Measurements from ENCODE around the gene MTA2.
"Not testable (repeated sequence)": the region's sequence is repeated elsewhere in the genome, so short reads cannot be mapped to it uniquely, and the experiment has no call there.

MTA2 gene

DNA sequence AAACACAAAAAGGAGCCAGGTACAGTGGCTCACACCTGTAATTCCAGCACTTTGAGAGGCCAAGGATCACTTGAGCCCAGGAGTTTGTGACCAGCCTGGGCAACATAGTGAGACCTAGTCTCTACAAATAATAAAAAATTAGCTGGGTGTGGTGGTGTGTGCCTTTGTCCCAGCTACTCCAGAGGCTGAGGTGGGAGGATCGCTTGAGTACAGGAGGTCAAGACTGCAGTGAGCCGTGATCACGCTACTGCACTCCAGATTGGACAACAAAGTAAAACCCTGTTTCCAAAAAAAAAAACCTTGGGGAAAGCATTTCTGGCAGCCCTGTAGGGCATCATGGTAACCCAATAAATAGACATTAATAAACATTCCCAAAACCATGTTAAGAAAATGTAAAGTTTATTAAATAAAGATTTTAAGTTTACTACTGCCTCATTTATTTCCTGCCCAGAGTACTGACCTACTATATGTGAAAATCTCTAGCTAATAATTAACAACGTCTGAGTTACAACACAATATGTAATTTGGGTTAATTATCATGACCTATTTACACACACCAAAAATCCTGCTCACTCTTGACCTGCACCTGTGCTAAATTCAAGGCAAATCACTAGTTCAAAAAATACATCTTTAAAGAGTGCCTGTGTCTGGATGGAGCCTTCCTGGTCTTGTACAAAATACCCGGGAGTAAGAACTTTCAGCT lies 36.4 kb downstream of the MTA2 start:
- DNase-seq = no peak

DNA sequence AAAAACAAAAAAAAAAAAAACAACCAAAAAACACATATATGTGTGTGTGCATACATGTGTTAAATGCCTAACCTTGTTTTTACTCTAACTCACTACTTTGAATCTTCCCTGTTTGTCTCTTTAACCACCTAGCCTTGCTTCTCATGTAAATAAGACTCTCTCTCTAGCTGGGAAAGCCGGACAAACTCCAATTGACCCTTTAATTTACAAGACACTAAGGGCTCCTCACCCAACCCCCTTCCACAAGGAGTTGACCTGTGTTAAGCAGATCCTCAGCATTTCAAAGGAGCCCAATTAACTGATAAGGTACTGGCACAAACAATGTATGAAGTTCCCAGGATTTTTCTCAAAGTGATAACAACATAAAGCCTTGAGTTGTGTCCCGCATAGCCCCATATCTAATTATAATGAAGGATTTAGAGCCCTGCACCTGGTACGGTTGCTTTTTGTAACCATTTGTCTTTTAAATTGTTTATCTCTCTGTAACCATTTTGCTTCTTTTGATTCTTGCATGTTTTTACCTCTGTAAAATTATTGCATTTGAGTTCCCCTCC lies 39.9 kb downstream of the MTA2 start:
- not testable (repeated sequence) for DNase-seq

DNA sequence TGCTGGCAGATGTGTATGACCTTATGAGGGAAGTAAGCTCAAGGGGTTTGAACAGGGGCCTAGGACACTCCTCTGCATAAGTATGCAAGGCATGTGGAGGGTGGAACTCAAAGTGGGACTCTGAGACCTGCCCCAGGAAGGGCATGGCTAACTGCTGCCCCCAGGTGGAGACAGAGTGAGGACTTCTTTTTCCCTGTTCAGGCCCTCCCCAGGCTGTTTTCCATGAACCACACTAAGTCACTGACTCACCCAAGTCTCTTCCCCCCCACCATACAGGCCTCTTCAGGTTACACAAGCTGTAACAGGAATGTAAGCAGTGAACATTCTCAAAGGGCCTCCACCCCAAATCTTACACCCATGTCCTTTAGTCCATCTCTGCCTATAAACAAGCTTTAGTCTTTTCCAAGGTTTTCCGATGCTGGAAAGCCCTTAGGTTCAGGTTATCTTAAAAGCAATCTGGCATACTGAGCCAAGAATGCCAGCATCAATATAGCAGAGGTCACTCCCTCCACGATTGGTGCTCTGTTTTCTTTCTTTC lies 41.0 kb downstream of the MTA2 start:
- DNase-seq = peak; percentile 92

DNA sequence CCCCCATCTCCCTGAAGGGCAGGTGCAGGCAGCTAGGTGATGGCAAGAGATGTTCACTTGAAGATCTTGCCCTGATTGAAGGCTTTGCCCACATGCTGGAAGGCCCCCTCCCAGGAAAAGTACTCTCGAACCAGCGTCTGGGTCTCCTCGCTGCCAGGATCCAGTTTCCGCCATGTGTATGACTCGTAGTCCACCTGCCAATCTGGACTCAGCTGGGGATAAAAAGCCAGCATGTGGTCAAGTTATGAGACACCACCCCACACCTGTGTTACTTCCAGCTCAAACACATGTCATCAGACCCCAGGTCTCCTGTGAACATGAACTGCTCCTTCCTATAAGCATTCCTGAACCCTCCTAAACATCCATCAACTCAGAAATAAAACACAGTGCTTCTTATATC lies 42.0 kb downstream of the MTA2 start:
- not testable (repeated sequence) for DNase-seq

DNA sequence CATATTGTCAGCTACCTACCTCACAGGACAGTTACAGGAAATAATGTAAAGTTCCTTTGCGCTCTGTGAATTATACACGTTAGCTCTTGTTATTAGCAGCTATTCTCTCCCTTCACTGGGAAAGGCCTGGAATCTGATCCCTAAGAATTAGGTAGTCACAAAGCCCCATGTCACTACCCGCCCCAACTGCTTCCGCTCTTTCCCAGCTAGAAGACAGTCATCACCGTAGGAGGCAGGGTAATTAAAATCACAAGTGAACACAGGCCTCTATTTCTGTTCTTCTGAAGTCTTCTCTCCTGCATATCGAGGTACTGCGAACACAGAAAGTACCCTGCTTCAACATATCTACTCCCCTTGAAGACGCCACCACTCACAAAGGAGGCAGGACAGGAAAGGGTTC lies 42.5 kb downstream of the MTA2 start:
- no peak for DNase-seq

DNA sequence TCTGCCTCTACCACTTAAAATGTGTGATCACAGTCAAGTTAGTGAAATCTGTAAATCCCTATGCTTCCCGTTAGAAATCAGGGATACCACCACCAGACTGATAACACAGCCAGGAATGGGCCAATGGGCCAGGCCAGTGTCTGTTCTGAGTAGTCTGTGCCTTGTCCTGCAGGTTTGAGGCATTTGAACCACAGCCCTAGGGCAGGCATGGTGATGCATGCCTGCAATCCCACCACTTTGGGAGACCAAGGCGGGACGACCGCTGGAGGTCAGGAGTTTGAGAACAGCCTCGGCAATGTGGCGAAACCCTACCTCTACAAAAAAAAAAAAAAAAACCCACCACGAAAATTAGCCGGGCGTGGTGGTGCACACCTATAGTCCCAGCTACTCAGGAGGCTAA lies 43.0 kb downstream of the MTA2 start:
- no peak for DNase-seq

DNA sequence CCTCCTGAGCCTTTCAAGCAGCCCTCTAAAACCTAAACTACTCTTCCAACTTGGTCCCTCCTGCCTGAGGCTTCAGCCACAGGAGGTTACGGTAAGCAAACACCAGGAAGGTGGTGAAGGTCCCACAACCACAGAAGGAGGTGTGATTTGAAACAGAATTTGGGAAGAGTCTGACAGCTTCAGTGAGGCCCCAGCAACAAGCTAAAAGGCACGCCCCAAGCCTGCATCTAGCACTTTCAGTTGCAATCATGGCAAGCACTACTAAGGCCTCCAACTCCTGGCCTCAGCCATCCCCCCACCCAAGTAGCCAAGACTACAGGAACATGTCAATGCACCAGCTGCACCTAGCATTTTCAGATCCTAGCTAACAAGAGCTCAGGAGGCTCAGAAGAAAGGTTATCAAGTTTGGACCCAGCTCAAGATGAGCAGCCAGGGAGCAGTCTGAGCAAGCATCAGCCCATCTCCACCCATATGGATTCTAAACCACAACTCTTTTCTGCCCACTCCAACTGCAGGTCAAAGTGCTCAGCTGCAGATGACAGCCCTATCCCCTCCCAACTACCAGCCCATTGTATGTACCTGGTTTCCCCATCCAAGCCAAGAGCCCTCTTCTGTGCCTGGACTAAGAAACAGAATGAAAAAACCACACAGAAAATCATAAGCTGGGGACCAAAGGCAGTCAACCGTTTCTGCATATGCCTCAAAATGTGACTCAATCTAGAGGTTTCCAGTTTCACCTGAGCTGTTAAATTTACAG lies 44.6 kb downstream of the MTA2 start:
- DNase-seq = peak; percentile 77

DNA sequence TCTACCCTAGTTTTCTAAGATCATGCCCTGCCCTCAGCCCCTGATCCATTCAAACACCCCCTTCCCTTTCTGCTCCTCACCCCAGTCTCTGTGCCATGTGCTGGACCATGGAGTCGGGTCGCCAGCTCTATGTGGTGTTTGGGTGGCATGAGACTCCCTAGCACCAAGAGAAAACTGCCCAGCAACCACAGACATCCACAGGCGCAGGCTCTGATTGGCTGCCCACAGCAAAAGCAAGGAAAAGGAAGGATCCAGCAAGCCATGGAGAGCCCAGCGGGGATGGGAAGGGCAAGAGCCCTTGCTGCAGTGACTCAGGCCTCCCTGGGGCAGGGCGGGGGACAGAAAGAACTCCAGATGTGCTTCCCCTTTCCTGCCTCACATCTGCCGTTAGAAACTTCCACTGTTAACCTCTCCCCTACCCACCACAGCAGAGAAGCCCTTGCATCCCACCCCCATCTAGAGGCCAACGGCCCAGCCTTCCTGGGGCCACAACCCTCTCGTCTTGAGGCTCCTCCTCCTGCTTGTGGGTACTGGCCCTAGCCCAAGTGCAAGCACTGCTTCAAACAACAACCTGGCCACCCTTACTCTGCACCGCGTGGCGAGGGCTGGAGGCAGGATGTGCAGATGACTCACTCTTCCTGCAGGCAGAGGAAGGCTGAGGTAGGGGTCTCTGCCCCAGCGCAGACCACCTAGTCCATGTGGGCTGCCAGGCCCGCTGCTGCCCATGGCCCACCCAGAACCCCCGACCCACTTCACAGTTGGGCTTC lies 45.4 kb downstream of the MTA2 start:
- DNase-seq = peak; percentile 91

DNA sequence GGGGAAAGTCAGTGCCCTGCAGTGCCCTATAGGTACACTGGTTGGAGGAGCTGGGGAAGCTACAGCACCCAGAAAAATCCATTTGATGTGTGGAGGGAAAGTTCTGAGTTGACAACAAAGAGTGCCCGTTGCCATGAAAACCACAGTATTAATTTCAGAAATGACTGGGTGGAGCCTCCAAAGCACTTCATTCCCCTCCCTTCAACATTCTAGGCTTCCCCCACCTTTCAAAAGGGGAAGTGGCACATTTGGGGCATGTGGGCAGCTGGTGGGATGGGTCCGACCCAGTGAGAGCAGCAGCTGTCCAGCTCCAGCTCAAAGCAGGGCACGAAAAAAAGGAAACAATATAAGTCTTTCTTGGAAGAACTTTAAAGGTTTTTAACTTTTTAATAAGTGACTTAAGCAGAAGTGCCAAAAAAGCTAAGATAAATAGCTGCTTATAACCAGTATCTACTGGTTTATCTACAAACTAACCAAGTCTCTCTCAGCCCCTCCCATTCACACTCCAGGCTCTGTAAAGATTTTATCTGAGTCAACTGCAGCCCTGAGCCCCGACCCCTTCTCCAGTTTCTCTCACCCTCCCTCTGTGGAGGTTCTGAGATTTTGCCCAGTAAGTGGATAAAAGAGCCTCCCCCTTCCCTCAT lies 46.1 kb downstream of the MTA2 start:
- DNase-seq = peak; percentile 87

DNA sequence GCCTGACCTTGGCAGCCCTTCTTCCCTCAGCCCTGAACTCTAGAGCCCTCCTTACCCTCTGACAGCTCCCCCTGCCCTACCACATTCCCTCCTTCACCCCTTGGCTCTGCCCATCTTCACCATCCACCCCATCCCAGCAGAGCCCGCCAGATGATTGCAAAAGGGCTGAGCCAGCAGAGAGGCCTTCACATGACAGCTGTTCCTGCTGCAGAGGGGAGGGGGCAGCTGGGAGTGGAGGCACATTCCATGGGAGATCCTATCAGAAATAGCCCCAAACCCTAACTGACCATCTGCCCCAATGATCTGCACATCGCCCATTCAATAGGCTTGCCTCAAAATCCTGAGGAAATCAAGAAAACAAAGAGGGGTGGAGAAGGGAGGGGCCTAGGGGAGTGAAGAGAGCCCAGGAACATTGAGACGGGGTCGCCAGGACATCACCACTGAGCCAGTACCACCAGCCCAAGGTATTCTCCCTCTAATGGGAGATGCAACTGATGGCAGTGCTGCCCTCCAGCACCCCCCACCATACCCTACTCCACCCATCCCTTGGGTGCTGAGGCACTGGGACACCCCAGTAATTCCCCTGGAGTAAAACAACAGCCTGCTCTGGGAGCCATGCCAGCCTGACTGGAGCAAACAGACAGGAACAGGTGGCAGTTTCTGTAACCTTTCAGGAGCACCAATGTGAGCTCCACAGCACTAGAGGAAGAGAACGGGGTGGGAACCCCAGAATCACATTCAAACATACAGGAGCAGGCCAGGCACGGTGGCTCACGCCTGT lies 47.1 kb downstream of the MTA2 start:
- peak; percentile 66 for DNase-seq

DNA sequence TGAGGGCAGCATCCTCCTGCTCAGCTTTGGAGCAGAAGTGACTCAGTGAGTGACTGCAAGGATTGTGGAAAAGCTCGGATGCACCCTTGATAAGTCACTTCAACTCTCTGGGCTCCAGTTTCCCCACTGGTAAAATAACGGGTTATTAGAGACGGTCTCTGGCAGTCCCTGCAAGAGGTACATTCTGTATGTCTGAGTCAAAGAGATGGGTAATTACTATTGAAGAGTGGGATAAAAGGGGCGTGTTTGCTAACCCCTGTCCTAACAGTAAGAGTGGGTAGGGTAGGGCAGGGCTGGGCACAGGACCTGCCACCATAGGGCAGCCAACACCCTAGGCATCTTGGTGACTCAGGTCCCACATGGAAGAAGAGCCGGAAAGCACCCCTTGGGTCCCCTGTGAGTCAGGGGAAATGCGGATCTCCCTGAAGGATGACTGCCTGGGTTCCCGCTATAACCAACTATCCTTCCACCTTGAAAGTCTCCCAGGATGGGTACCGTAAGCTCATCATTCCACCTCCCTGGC lies 47.8 kb downstream of the MTA2 start:
- peak; percentile 67 for DNase-seq

DNA sequence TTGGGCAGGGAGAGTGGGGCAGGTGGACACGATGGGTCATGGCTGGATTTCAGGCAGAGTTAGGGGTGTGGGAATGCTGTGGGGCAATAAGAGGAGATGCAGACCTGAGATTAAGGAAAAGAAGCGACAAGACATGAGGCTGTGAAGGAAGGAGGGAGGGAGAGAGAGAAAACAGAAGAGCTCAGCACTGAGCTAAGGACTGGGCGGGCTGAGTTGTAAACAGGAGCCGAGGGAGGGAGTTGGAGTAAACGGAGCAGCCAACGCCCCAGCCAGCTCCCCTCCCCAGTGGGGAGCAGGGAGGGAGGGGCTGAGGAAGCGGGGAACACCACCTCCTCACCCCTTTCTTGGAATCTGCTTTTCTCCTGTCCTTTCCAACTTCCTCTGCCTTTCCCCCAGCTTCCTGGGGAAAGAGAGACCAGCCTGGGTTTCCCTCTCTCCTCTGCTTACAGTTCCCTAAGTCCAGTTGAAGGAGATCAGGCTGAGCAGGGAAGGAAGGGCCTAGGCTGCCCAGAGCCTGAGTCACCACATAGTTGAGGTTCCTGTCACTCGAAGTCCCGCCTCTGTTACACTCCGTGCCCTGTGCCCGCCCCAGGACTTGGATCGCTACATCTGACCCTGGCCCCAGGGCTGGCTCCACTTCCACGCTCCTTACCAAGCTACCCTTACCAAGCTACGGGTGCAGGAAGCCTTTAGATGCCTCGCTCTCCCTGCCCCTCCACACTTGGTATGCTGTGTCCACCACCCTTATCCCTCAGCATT lies 48.4 kb downstream of the MTA2 start:
- peak; percentile 83 for DNase-seq

DNA sequence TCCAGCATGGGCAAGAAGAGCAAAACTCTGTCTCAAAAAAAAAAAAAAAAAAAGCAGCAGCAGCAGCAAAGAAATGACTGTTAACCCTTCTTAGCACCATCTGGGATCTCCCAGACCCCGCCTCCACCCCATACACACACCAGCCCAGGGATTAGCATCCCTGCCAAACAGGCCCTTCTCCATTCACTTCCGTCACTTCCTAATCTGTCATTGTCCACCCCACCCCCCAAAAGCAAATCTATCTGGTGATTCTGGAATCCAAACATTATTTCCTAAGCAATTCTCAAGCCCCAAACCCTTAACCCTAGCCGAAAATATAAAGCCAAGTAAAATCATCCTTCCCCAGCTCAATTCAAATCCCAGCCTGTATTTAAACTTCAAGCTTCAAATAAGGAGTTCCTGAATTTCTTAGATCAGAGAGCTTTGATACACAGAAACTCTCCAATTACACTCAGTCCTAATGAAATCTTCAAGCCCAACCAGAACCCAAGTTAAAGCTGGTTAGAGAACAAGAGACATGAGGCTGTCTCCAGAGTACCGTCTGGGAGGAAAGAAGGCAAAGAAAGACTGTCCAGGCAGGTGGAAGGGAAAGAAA lies 49.1 kb downstream of the MTA2 start:
- DNase-seq = no peak

DNA sequence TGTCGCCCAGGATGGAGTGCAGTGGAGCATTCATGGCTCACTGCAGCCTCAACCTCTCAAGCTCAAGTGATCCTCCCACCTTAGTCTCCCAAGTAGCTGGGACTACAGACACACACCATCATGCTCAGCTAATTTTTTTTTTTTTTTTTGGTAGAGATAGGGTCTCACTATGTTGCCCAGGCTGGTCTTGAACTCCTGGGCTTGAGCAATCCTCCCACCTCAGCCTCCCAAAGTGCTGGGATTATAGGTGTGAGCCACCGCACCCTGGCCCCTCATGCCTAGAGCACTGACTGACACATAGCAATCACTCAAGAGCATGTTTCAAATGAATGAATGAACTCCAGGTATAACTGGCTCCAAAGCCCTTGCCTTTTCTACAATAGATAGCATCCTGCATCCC lies 51.2 kb downstream of the MTA2 start:
- not testable (repeated sequence) for DNase-seq

DNA sequence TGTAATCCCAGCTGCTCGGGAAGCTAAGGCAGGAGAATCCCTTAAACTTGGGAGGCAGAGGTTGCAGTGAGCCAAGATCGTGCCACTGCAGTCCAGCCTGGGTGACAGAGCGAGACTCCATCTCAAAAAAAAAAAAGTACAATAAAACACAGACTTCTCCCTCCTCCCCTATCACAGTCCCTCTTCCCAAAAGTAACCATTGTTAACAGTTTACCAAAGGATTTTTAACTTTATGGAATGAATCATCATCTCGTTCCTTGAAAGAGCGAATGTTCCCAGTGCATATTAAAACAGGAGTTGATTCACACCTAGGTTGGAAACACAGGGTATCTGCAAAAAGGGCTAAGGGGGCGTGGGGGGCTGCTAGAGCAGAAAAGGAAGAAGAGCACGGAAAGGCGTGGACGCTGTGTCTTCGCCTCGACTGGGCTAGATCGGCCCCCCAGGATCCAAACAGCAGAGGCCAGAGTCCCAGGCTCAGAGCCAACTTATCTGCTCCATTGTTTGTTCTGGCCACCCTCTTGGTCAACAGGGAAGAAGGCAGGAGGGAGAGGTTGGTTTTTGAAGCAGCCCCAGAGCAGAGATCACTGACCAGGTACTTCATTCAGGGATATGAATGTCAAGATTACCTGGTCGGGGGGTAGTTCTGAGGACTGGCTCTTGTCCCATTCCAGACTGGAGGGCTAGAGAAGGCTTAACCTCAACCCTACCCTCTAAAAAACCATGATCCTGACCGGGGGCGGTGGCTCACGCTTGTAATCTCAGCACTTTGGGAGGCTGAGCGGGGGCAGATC lies 52.9 kb downstream of the MTA2 start:
- DNase-seq = no peak

DNA sequence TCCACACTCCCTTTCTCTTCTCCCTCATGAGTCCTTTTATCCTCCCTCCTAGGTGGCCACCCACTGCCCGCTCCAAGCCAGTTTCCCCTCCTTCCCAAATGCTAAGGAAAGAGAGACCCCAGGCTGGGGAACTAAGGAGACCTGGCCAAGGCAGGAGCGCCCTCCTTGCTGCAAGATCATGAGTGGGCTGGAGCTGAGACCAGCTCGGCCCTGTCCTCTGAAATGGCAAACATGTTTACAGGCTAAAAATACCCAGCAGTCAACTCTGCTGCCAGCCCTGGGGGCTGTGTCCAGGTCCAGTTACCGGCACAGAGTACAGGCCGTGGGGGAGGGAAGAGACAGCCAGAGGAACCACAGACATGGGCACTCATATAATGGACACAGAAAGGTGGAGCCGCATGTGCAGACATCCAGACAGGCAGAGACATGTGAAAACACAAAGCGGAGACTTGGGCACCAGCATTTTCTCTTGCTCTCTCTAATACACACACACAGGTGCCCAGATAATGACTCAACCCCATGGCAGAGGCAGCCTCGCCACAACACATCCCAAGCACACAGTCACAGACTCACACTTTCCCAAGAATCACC lies 53.9 kb downstream of the MTA2 start:
- no peak for DNase-seq

DNA sequence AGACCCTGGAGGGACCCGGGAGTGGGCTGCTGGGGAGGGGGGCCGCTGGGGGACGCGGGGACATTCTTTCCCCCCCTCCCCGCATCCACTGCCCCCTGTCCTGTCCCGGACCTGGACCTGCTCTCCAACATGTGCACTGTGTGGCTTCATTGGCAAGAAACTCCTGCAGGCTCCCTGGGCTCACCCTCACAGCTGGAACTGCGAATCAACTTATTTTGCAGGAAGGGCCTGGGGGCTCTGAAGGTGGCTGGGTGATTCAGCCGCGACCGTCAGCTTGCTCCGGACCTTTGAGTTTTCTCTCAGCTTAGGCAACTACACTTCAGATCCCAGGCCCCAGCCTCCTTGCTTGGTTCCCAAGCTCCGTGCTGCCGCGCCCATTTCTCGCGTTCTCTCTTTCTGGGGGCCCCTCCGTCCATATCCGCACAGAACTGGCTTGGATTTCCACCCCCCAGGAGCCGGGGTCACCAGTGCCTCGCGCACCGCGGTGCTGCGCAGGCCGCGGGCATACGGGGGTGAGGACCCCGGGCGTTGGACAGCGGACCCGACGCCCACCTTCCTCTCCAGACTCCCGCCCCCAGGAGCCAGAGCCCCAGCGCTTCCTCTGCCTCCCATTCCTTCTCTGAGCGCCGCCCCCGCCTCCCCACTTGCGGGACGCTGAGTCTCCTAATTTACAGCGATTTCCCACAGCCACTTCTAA lies 54.6 kb downstream of the MTA2 start:
- no peak for DNase-seq

DNA sequence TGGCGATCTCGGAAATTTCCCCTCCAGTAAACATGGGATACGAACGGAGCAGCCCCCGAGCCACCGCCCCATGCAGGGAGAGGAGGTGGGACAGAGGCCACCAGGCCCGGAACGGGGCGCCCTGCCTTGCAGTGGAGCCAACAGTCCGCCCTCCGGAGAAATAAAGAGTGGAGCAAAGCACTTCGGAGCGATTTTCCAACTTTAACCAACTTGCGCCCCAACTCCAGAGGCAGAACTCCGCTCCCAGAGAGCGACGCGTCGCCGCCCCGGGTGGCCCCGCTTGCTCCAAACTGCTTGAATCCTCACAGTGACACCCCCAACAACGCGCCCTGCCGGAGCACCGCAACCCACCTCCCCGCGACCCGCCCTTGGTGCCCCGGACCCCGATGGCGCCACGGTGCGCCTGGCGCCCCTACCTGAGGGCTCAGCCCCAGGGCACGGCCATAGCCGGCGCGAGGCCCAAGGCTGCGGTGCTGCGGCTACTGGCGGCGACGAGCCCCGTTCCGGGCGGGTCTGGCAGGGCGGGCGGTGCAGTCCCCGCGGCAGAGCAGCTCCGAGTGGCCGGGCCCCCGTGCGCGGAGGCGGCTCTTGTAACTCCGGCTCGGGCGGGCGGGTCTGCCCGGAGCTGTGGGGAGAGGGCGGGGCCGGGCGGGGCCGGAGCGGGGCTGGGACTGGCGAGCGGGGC lies 55.3 kb downstream of the MTA2 start, which contains the start of gene AHNAK:
AHNAK (minus strand) TSS at position 563 of the 685 bp plus-strand sequence. CDS start 10,708 bp downstream, outside the sequence.
- peak; percentile 90 for DNase-seq

All from activated effector memory CD4-positive, alpha-beta T cell treated with anti-CD3 and anti-CD28 coated beads, Interleukin-2, amount 50 U/mL, for 16 hours (primary cell).